ENCODE results near the gene NR2C2AP.

NR2C2AP gene

DNA sequence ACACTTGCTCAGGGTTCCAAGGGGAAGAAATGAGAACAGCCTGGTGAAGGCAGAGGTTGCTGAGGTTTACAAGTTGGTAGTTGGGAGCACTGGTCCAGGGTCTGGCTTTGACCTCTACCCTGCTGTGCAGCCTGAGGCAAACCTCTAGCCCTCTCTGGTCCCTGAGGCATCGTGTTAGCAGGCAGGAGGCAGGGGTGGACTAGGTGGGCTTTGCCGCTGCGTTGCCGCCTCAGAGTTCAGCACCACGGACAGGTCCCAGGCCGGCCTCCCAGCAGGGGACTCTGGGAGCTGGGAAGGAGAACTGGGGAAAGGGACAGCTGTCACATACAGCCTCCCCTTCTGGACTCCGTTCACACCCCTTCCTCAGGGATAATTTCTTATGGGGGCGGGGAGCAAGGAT is 11.7 kb upstream of the NR2C2AP start:
- no peak for TF ChIP-seq ZFX (IDR thresholded peaks at IDR 0.05)
- no peak for TF ChIP-seq CTCF (conservative IDR thresholded peaks at IDR 0.05)
- H3K27ac ChIP-seq: no peak overlapping the region

DNA sequence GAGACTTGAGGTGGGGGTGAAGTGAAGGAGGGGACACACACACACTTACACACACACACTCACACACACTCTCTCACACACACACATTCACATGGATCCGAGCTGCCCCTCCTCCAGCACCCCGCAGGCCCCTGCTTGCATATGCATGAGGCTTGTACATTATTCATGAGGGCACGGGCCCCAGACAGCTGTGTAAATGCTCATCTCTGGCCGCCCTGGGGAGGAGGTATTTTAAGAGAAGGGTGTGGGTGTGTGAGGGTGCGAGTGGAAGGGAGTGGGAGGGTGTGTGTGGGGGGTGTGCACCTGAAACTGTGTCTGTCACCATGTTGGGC is 10.9 kb upstream of the NR2C2AP start:
- H3K27ac ChIP-seq: no peak overlapping the region
- TF ChIP-seq ZFX (IDR thresholded peaks at IDR 0.05) (no peak), CTCF (conservative IDR thresholded peaks at IDR 0.05) (no peak)

DNA sequence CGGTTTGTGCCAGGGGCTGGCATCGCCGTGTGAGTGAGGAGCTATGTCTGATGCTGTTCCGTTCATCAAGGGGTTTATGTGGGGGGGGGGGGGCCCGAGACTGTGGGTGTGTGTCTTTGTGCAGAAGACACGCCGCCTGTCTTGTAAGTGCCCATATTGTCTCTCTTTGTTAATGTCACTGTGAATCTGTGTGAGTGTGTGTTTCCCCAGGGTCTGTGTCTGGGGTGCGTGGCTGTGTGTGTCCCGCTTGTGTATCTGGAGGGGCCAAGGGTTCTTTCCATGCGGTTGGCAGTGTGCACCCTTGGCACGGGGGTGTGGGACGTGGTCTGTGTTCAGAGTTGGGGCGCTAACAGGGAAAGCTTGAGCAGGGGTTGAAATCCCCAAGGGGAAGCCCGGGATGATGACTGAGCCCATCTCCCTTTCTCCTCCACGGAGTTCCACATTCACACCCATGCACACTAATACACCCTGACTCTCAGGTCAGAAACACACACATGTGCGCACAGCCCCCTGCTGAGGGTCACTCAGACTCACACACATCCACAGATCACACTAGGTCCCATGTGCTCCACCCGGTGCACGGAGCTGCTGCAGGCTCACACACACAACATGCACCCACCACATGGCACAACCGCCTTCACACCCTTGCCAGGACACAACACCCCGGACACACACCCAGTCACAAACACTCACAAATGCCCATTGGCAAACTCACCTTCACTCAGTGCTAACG is 10.4 kb upstream of the NR2C2AP start:
- no peak overlapping the region for H3K27ac ChIP-seq
- TF ChIP-seq ZFX (IDR thresholded peaks at IDR 0.05): no peak
- no peak for TF ChIP-seq CTCF (conservative IDR thresholded peaks at IDR 0.05)

- TF ChIP-seq CTCF (conservative IDR thresholded peaks at IDR 0.05): no peak
- no peak for TF ChIP-seq ZFX (IDR thresholded peaks at IDR 0.05)
These were observed 9.7 kb upstream of the NR2C2AP start for GRCh38 chr19:19212916-19213315.

DNA sequence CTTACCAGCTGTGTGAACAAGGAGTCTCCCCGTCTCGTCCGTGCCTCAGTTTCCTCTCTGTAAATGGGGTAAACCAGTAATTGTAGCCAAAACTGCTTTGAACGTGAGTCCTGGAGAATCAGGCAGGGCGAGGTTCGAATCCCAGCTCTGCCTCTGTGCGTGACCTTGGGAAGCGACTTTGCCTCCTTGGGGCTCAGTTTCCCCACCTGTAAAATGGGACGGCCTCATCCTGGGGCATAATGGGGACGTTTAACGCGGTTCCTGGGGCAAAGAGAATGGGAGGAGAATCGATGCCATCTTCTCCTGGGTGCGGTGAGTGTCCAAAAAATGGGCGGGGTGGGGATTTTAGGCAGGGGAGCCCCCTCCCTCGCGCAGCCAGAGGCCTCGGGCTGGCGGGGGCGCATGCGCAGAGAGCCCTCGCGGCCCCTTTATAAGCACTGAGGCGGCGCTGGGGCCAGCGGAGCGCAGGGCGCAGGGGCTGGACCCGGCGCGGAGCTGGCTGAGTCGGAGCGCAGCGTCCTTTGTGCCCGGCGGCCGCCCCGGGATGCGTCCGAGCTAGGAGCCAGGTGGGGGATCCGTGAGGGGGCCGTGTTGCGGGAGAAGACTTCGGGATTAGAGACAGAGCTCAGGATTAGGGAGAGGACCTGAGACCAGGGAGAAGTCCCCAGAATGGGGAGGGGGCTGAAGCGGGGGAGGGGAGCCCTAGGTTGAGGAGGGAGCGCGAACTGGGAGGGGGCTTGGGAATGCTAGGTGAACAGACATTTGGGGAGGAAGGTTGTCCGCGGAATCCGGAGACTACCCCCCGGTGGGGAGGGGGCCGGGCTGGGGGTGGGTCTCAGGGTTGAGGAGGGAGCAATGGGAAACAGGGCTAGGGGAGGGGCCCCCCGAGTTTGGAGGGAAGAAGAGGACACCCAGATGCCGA is 8.5 kb upstream of the NR2C2AP start, which contains the start of gene NCAN:
TSS of gene NCAN (plus strand) at position 460 of the 922 bp plus-strand sequence. CDS start 4,996 bp downstream, outside the sequence.
- no peak within 1 kb of the TSS for H3K27ac ChIP-seq
- TF ChIP-seq CTCF (conservative IDR thresholded peaks at IDR 0.05): no peak
- no peak for TF ChIP-seq ZFX (IDR thresholded peaks at IDR 0.05)

More at GRCh38 chr19:19212916-19213315, 9.7 kb upstream of the NR2C2AP start:
- no peak overlapping the region for H3K27ac ChIP-seq

- TF ChIP-seq CTCF (conservative IDR thresholded peaks at IDR 0.05) (no peak), ZFX (IDR thresholded peaks at IDR 0.05) (no peak)
- no peak overlapping the region for H3K27ac ChIP-seq
These were observed 6.2 kb upstream of the NR2C2AP start for GRCh38 chr19:19209372-19209771.
